GM12874 (cell line): Measurements from ENCODE around the gene SLC8A2.

ENCODE experiments used
- TF ChIP-seq, protein P1 (sequence below): IDR thresholded peaks from 2 replicates; pipeline ENCODE4 v1.5.1; 2011; ENCODE audit warnings: low read depth, mild to moderate bottlenecking, control low read depth, low read length, moderate library complexity; ENCODE audit not compliant: insufficient read depth

The SLC8A2 gene

GRCh38 chr19:47485210-47485609 lies 13.5 kb upstream of the SLC8A2 start:
- TF ChIP-seq, protein P1, sequence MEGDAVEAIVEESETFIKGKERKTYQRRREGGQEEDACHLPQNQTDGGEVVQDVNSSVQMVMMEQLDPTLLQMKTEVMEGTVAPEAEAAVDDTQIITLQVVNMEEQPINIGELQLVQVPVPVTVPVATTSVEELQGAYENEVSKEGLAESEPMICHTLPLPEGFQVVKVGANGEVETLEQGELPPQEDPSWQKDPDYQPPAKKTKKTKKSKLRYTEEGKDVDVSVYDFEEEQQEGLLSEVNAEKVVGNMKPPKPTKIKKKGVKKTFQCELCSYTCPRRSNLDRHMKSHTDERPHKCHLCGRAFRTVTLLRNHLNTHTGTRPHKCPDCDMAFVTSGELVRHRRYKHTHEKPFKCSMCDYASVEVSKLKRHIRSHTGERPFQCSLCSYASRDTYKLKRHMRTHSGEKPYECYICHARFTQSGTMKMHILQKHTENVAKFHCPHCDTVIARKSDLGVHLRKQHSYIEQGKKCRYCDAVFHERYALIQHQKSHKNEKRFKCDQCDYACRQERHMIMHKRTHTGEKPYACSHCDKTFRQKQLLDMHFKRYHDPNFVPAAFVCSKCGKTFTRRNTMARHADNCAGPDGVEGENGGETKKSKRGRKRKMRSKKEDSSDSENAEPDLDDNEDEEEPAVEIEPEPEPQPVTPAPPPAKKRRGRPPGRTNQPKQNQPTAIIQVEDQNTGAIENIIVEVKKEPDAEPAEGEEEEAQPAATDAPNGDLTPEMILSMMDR: no peak

- TF ChIP-seq, protein P1: peak; percentile 97
These were observed 12.4 kb upstream of the SLC8A2 start, which contains the start of gene KPTN for GRCh38 chr19:47483800-47484690. KPTN (minus strand) TSS chr19:47484219; CDS start chr19:47484160, 59 bp downstream.

- TF ChIP-seq, protein P1: no peak
These were observed 11.5 kb upstream of the SLC8A2 start for GRCh38 chr19:47483200-47483599.

GRCh38 chr19:47481460-47482052 lies 9.9 kb upstream of the SLC8A2 start:
- TF ChIP-seq, protein P1: no peak

- TF ChIP-seq, protein P1: no peak
These were observed 9.0 kb upstream of the SLC8A2 start for GRCh38 chr19:47480658-47481057.

DNA sequence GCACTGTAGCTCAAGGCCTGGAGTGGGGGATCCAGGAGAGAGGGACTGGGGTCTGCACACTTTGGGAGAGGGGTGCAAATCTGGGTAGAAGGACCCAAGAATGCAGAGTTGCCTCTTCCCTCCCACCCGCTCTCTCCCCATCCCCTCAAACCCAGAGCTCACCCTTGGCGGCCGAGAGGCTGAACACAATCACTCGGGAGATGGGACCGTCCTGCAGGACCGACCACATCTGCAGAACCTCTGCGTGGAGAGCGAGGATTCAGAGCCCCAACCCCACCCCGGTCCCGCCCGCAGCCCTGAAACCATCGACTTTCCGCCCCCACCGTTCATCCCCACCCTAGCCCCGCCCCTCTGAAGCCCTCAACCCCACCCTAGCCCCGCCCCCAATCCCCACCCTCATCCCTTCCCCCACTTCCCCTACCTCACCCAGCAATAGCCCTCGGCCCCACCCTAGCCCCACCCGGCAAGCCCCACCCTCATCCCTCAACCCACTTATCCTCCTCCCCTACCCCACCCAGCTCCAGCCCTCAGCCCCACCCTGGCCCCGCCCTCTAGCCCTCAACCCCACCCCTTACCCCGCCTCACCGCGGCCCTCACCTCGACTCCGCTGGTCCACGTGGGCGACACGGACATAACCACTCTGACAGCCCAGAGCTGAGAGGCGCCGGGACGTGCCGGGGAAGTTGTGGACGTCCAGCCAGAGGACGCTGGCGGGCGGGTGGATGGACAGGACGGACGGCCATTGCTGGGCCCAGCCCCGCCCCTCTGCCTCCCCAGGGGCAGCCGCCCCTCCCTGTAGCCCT lies 8.2 kb upstream of the SLC8A2 start:
- TF ChIP-seq, protein P1: no peak
